Epidermal melanocyte (primary cell): Measurements from ENCODE around the gene PIGU.
"Not testable (repeated sequence)": the region's sequence is repeated elsewhere in the genome, so short reads cannot be mapped to it uniquely, and the experiment has no call there.

ENCODE experiments used
- DNase-seq: peaks from one replicate; pipeline ENCODE4 v3.0.0; 2011; ENCODE audit warnings: low spot score; ENCODE audit not compliant: insufficient read length

The PIGU gene

GRCh38 chr20:34624629-34625028, 52.3 kb downstream of the PIGU start:
- no peak for DNase-seq

- no peak for DNase-seq
Observed at GRCh38 chr20:34622821-34623451, 54.0 kb downstream of the PIGU start.

- DNase-seq = no peak
Observed at GRCh38 chr20:34621383-34622367, 55.2 kb downstream of the PIGU start.

GRCh38 chr20:34621036-34621343, 55.9 kb downstream of the PIGU start:
- no peak for DNase-seq

GRCh38 chr20:34618676-34619075, 58.2 kb downstream of the PIGU start:
- DNase-seq = no peak

- not testable (repeated sequence) for DNase-seq
Observed at GRCh38 chr20:34616913-34617312, 60.0 kb downstream of the PIGU start.

GRCh38 chr20:34615477-34615876, 61.4 kb downstream of the PIGU start:
- DNase-seq = no peak

GRCh38 chr20:34611976-34612375, 64.9 kb downstream of the PIGU start:
- not testable (repeated sequence) for DNase-seq

GRCh38 chr20:34607066-34607465, 69.8 kb downstream of the PIGU start:
- DNase-seq = no peak

GRCh38 chr20:34604980-34605788, 71.7 kb downstream of the PIGU start:
- no peak for DNase-seq

GRCh38 chr20:34600892-34601653, 75.8 kb downstream of the PIGU start:
- DNase-seq = no peak

GRCh38 chr20:34595377-34596184, 81.3 kb downstream of the PIGU start:
- DNase-seq = no peak

GRCh38 chr20:34586488-34587163, 90.3 kb downstream of the PIGU start:
- no peak for DNase-seq

- no peak for DNase-seq
Observed at GRCh38 chr20:34585019-34585418, 91.9 kb downstream of the PIGU start.

- DNase-seq = no peak
Observed at GRCh38 chr20:34583544-34583943, 93.3 kb downstream of the PIGU start.

GRCh38 chr20:34582911-34583310, 94.0 kb downstream of the PIGU start:
- no peak for DNase-seq

- DNase-seq = no peak
Observed at GRCh38 chr20:34582221-34582620, 94.7 kb downstream of the PIGU start.

GRCh38 chr20:34581341-34582184, 95.3 kb downstream of the PIGU start:
- DNase-seq = no peak
